Erythroblast (primary cell): ENCODE results near the gene DMBT1.

Experiments
- DNase-seq, 2 experiments: peaks; one replicate each; lab custom pipeline; 2025; lab: John Stamatoyannopoulos, UW
- GATA1 ChIP-seq: IDR thresholded peaks from 2 replicates; pipeline ENCODE4 v1.6.1; 2011; ENCODE audit warnings: low read depth, mild to moderate bottlenecking, control low read depth, low read length, moderate library complexity
- POLR2A ChIP-seq: IDR thresholded peaks from 2 replicates; pipeline ENCODE4 v1.6.1; 2011; ENCODE audit warnings: mild to moderate bottlenecking, low read length

DMBT1 gene

GRCh38 chr10:122665946-122666345, 105.4 kb downstream of the DMBT1 start:
- peak; percentile 44 to 78 for DNase-seq
- no peak for TF ChIP-seq GATA1
- no peak for TF ChIP-seq POLR2A

- TF ChIP-seq POLR2A = no peak
- no peak for TF ChIP-seq GATA1
- DNase-seq = no peak
These were observed 108.5 kb downstream of the DMBT1 start for GRCh38 chr10:122669045-122669444.

- TF ChIP-seq POLR2A = no peak
- TF ChIP-seq GATA1 = no peak
- peak in 1 of 2 experiments; percentile 1 for DNase-seq
These were observed 109.3 kb downstream of the DMBT1 start for GRCh38 chr10:122669842-122670241.

- peak in 1 of 2 experiments; percentile 1 for DNase-seq
- TF ChIP-seq GATA1 (no peak), POLR2A (no peak)
These were observed 110.8 kb downstream of the DMBT1 start for GRCh38 chr10:122671355-122671754.

GRCh38 chr10:122672655-122673054, 112.1 kb downstream of the DMBT1 start:
- TF ChIP-seq GATA1 = no peak
- TF ChIP-seq POLR2A = no peak

GRCh38 chr10:122673269-122673668, 112.7 kb downstream of the DMBT1 start:
- no peak for DNase-seq
- TF ChIP-seq GATA1 = no peak
- no peak for TF ChIP-seq POLR2A

More at GRCh38 chr10:122672655-122673054, 112.1 kb downstream of the DMBT1 start:
- no peak for DNase-seq

GRCh38 chr10:122673731-122674130, 113.2 kb downstream of the DMBT1 start:
- TF ChIP-seq POLR2A (no peak), GATA1 (no peak)
- DNase-seq = no peak

GRCh38 chr10:122674781-122675180, 114.2 kb downstream of the DMBT1 start:
- TF ChIP-seq GATA1 (no peak), POLR2A (no peak)
- no peak for DNase-seq

GRCh38 chr10:122675278-122675677, 114.7 kb downstream of the DMBT1 start:
- TF ChIP-seq POLR2A = no peak
- TF ChIP-seq GATA1 = no peak
- DNase-seq = no peak

- DNase-seq = no peak
- TF ChIP-seq GATA1 = no peak
- TF ChIP-seq POLR2A = no peak
These were observed 117.7 kb downstream of the DMBT1 start for GRCh38 chr10:122678266-122678665.

GRCh38 chr10:122682522-122682921, 122.0 kb downstream of the DMBT1 start:
- DNase-seq = no peak
- TF ChIP-seq POLR2A = no peak
- TF ChIP-seq GATA1 = no peak

GRCh38 chr10:122688293-122688989, 127.9 kb downstream of the DMBT1 start:
- TF ChIP-seq POLR2A (no peak), GATA1 (no peak)
- no peak for DNase-seq

- no peak for DNase-seq
- TF ChIP-seq POLR2A (no peak), GATA1 (no peak)
These were observed 128.7 kb downstream of the DMBT1 start for GRCh38 chr10:122689146-122689820.

GRCh38 chr10:122692744-122693143, 132.2 kb downstream of the DMBT1 start:
- no peak for TF ChIP-seq POLR2A
- TF ChIP-seq GATA1 = no peak
- no peak for DNase-seq
